IMR-90 (cell line): ENCODE results near the gene PTCHD4. TPM values are rescaled to one million over a fixed set of nuclear protein-coding genes. Genes with fewer than 3 reads are reported as not detected.

ENCODE experiments used
- ATAC-seq: fragments of 200-7000 bp; cut with Tn5 transposase; 2 replicates; pipeline ENCODE4 v1.9.1; 2020; ENCODE audit warnings: low read depth, mild to moderate bottlenecking, moderate library complexity
- BruUV-seq: library from RNA; stranded (reverse); fragments of 400-500 nt; replicated peaks from 2 replicates; lab custom pipeline; 2021; lab: Mats Ljungman, UMichigan
- CTCF ChIA-PET: fragments of 300-600 bp; formaldehyde crosslinking; extraction: SDS; loops from one replicate; lab custom pipeline; 2021; ENCODE audit warnings: antibody characterized with exemption; lab: Yijun Ruan, JAX
- POLR2A ChIA-PET: fragments of 300-600 bp; sonication (Branson Sonifier 250); formaldehyde crosslinking; loops from one replicate; lab custom pipeline; 2022; ENCODE audit warnings: antibody characterized with exemption; ENCODE audit not compliant: unreplicated experiment; lab: Charles Lee
- DNase-seq: peaks from one replicate; pipeline ENCODE4 v3.0.0; 2013
- H2AFZ ChIP-seq: replicated peaks from 2 replicates; pipeline ENCODE3; 2013; ENCODE audit warnings: low read length, mild to moderate bottlenecking; ENCODE audit not compliant: poor library complexity
- H2AK5ac ChIP-seq: 2 replicates; pipeline ENCODE4 v1.6.1; 2013; ENCODE audit warnings: low read depth, low read length, inconsistent platforms
- H2AK9ac ChIP-seq: replicated peaks from 2 replicates; pipeline ENCODE3; 2013; ENCODE audit warnings: mild to moderate bottlenecking, low read depth, low read length, moderate library complexity; ENCODE audit not compliant: poor library complexity
- H2BK120ac ChIP-seq: 2 replicates; pipeline ENCODE4 v1.6.1; 2013; ENCODE audit warnings: low read depth, low read length, inconsistent platforms
- H2BK15ac ChIP-seq: 3 replicates; pipeline ENCODE4 v1.6.1; 2013; ENCODE audit warnings: low read depth, low read length, inconsistent platforms
- H2BK20ac ChIP-seq: 2 replicates; pipeline ENCODE4 v1.6.1; 2013; ENCODE audit warnings: low read depth, mild to moderate bottlenecking, inconsistent platforms, low read length, moderate library complexity
- H2BK5ac ChIP-seq: 2 replicates; pipeline ENCODE4 v1.6.1; 2013; ENCODE audit warnings: mild to moderate bottlenecking, low read depth, low read length, inconsistent platforms; ENCODE audit not compliant: poor library complexity, severe bottlenecking
- H3K14ac ChIP-seq: replicated peaks from 2 replicates; pipeline ENCODE4 v1.6.1; 2013; ENCODE audit warnings: low read depth, low read length, inconsistent platforms
- H3K18ac ChIP-seq: 2 replicates; pipeline ENCODE4 v1.6.1; 2013; ENCODE audit warnings: low read depth, low read length, control low read depth
- H3K23ac ChIP-seq: 2 replicates; pipeline ENCODE4 v1.6.1; 2013; ENCODE audit warnings: low read depth, low read length, inconsistent platforms
- H3K27ac ChIP-seq: 2 replicates; pipeline ENCODE4 v1.5.1; 2013; ENCODE audit warnings: mild to moderate bottlenecking, control low read depth, low read length; ENCODE audit not compliant: insufficient read depth
- H3K27me3 ChIP-seq: 2 replicates; pipeline ENCODE4 v1.6.1; 2013; ENCODE audit warnings: low read length; ENCODE audit not compliant: control insufficient read depth, insufficient read depth
- H3K36me3 ChIP-seq: 2 replicates; pipeline ENCODE4 v1.6.1; 2013; ENCODE audit warnings: low read length, mixed read lengths; ENCODE audit not compliant: control insufficient read depth, insufficient read depth
- H3K4ac ChIP-seq: 2 replicates; pipeline ENCODE4 v1.6.1; 2013; ENCODE audit warnings: low read depth, low read length, inconsistent platforms
- H3K4me1 ChIP-seq: 2 replicates; pipeline ENCODE4 v1.6.1; 2013; ENCODE audit warnings: low read length, mixed read lengths; ENCODE audit not compliant: control insufficient read depth, insufficient read depth
- H3K4me2 ChIP-seq: 2 replicates; pipeline ENCODE4 v1.6.1; 2013; ENCODE audit warnings: low read depth, mild to moderate bottlenecking, control low read depth, low read length, moderate library complexity
- H3K4me3 ChIP-seq: 2 replicates; pipeline ENCODE4 v1.5.1; 2013; ENCODE audit warnings: low read depth, mild to moderate bottlenecking, control low read depth, low read length, moderate library complexity; ENCODE audit not compliant: insufficient read depth
- H3K56ac ChIP-seq: 2 replicates; pipeline ENCODE4 v1.6.1; 2013; ENCODE audit warnings: low read length, inconsistent platforms; ENCODE audit not compliant: insufficient read depth; ENCODE audit errors: extremely low read depth
- H3K79me1 ChIP-seq, 2 experiments: 2 replicates each; pipeline ENCODE4 v1.6.1; 2013; ENCODE audit warnings: low read length in 2 of 2, inconsistent platforms in 1 of 2, low read depth in 1 of 2
- H3K9ac ChIP-seq: 2 replicates; pipeline ENCODE4 v1.6.1; 2013; ENCODE audit warnings: low read depth, low read length, control low read depth
- H3K9me1 ChIP-seq: 2 replicates; pipeline ENCODE4 v1.6.1; 2013; ENCODE audit warnings: low read length, inconsistent platforms; ENCODE audit not compliant: insufficient read depth
- H3K9me3 ChIP-seq: 2 replicates; pipeline ENCODE4 v1.6.1; 2013; ENCODE audit warnings: low read length; ENCODE audit not compliant: control insufficient read depth, insufficient read depth
- H4K20me1 ChIP-seq: 2 replicates; pipeline ENCODE4 v1.6.1; 2013; ENCODE audit warnings: low read length, inconsistent platforms; ENCODE audit not compliant: insufficient read depth
- H4K5ac ChIP-seq: 2 replicates; pipeline ENCODE4 v1.6.1; 2013; ENCODE audit warnings: mild to moderate bottlenecking, low read depth, low read length, control low read depth
- H4K8ac ChIP-seq, 2 experiments: 2 replicates each; pipeline ENCODE4 v1.6.1; 2013; ENCODE audit warnings: low read depth in 2 of 2, low read length in 2 of 2, control low read depth in 1 of 2, inconsistent platforms in 1 of 2
- H4K91ac ChIP-seq: 2 replicates; pipeline ENCODE4 v1.6.1; 2013; ENCODE audit warnings: low read depth, low read length, inconsistent platforms; ENCODE audit not compliant: insufficient read depth
- BHLHE40 ChIP-seq: fragments of 150-350 bp; IDR thresholded peaks from 2 replicates; pipeline ENCODE4 v1.6.1; 2016; ENCODE audit warnings: mild to moderate bottlenecking, low read depth, low read length
- CEBPB ChIP-seq: IDR thresholded peaks from 2 replicates; pipeline ENCODE4 v1.6.1; 2012; ENCODE audit warnings: low read depth, low read length, improper control_type of control experiment
- CHD1 ChIP-seq: IDR thresholded peaks from 2 replicates; pipeline ENCODE4 v1.6.1; 2012; ENCODE audit warnings: low read depth, low read length, improper control_type of control experiment
- FOS ChIP-seq: fragments of 150-350 bp; IDR thresholded peaks from 2 replicates; pipeline ENCODE4 v1.6.1; 2016; ENCODE audit warnings: low read depth, low read length
- MAFK ChIP-seq: IDR thresholded peaks from 2 replicates; pipeline ENCODE4 v1.6.1; 2012; ENCODE audit warnings: low read depth, low read length, improper control_type of control experiment
- MAZ ChIP-seq: IDR thresholded peaks from 2 replicates; pipeline ENCODE4 v1.6.1; 2012; ENCODE audit warnings: low read depth, mild to moderate bottlenecking, low read length, improper control_type of control experiment, moderate library complexity, borderline replicate concordance
- MXI1 ChIP-seq: IDR thresholded peaks from 2 replicates; pipeline ENCODE4 v1.6.1; 2012; ENCODE audit warnings: low read depth, mild to moderate bottlenecking, low read length, moderate library complexity, borderline replicate concordance
- NFE2L2 ChIP-seq: fragments of 150-350 bp; IDR thresholded peaks from 2 replicates; pipeline ENCODE4 v1.6.1; 2016; ENCODE audit warnings: low read depth, mild to moderate bottlenecking, low read length
- POLR2A ChIP-seq: IDR thresholded peaks from 2 replicates; pipeline ENCODE4 v1.6.1; 2012; ENCODE audit warnings: mild to moderate bottlenecking, low read depth, low read length
- RAD21 ChIP-seq: IDR thresholded peaks from 2 replicates; pipeline ENCODE4 v1.6.1; 2012; ENCODE audit warnings: low read length, improper control_type of control experiment
- RCOR1 ChIP-seq: IDR thresholded peaks from 2 replicates; pipeline ENCODE4 v1.6.1; 2012; ENCODE audit warnings: mild to moderate bottlenecking, low read length, improper control_type of control experiment; ENCODE audit not compliant: insufficient replicate concordance
- RFX5 ChIP-seq: IDR thresholded peaks from 2 replicates; pipeline ENCODE4 v1.8.0; 2012; ENCODE audit warnings: low read depth, mild to moderate bottlenecking, low read length, moderate library complexity
- SMC3 ChIP-seq: fragments of 150-350 bp; IDR thresholded peaks from 2 replicates; pipeline ENCODE4 v1.6.1; 2016; ENCODE audit warnings: low read depth, mild to moderate bottlenecking, antibody characterized with exemption, low read length, moderate library complexity
- WGBS, 2 experiments: methylation state at CpG; one replicate each; pipeline versions ENCODE4 v1.1.5 to v1.1.7; 2013; ENCODE audit warnings: missing lambda C conversion rate in 2 of 2; ENCODE audit not compliant: insufficient read length in 1 of 2; ENCODE audit errors: extremely low coverage in 2 of 2; 5-methylcytosine and 5-hydroxymethylcytosine counted together
- dilution Hi-C: fragments of 300-500 bp; cut with HindIII; formaldehyde crosslinking; loops from one replicate; pipeline ENCODE4 v1.14.3; 2018; ENCODE audit warnings: low sequenced_read_pairs; ENCODE audit not compliant: unreplicated experiment
- in situ Hi-C: fragments of 300-500 bp; cut with MboI; formaldehyde crosslinking; loops from 3 replicates; pipeline ENCODE4 v1.14.3; 2019; ENCODE audit warnings: low sequenced_read_pairs, inconsistent platforms, mixed read lengths
- intact Hi-C: fragments of 100-400 bp; cut with micrococcal nuclease; formaldehyde crosslinking; loops from 2 replicates; pipeline ENCODE4 v1.10.0; 2022
- polyA plus RNA-seq, 3 experiments: library from polyadenylated mRNA; depleted of rRNA; stranded (reverse); fragments of >200 nt; gene quantifications; 2 replicates each; pipeline ENCODE4 v1.2.3, GENCODE V29; 2012; ENCODE audit warnings: low replicate concordance in 1 of 3
- total RNA-seq: library from RNA; depleted of rRNA; stranded (reverse); fragments of >200 nt; gene quantifications from 2 replicates; pipeline ENCODE4 v1.2.3, GENCODE V29; 2012
- TF ChIP-seq, protein P1 (sequence below): conservative IDR thresholded peaks from 2 replicates; pipeline ENCODE4 v1.5.1; 2012; ENCODE audit warnings: mild to moderate bottlenecking, low read depth, low read length, improper control_type of control experiment
- TF ChIP-seq, protein P2 (sequence below): fragments of 150-350 bp; IDR thresholded peaks from 2 replicates; pipeline ENCODE4 v1.6.1; 2017; ENCODE audit warnings: mild to moderate bottlenecking, antibody characterized with exemption, low read length, low read depth
- TF ChIP-seq, protein P3 (sequence below): fragments of 150-350 bp; IDR thresholded peaks from 2 replicates; pipeline ENCODE4 v1.6.1; 2016; ENCODE audit warnings: low read depth, mild to moderate bottlenecking, low read length, moderate library complexity, borderline replicate concordance

The PTCHD4 gene
- total and polyA plus RNA-seq, 2 of the 4 experiments (the other 2 are of a cell fraction): 0.53 to 0.72 TPM

DNA sequence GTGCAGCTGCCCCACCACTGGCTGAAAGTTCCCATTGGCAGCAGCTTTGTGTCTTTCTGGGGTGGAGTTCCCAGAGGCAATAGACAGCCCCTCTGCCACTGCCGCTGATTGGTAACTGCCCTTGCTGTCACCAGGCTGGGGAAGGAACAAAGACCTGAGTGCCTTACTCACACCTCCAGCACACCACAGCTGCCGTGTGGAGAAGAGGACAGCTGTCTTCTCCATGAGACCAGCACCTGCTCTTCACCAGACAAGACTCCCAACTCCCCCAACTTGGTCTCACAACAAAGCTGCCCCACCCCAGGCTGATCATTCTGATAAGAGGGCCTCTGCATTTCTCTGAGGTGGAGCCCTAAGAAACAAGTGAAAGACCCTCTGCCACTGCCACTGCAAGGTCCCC lies 39.7 kb upstream of the PTCHD4 start:
- no peak overlapping the region for H3K23ac ChIP-seq
- intact Hi-C loops (no loop called here), dilution Hi-C loops (no loop called here), in situ Hi-C loops (no loop called here)
- WGBS, 2 experiments: no CpG with 5 or more reads among the region's 2 CpGs
- ATAC-seq (no peak), DNase-seq (no peak)
- no peak overlapping the region for H4K91ac ChIP-seq
- ChIA-PET CTCF (no interaction called here), POLR2A (no interaction called here)
- H3K79me1 ChIP-seq: no peaks in the 10 kb centered on the region
- H4K20me1 ChIP-seq: no peaks in the 10 kb centered on the region
- no peak overlapping the region for H3K18ac ChIP-seq
- TF ChIP-seq MXI1 (no peak), POLR2A (no peak), RAD21 (no peak), RFX5 (no peak), BHLHE40 (no peak), CHD1 (no peak), MAZ (no peak), SMC3 (no peak), MAFK (no peak), CEBPB (no peak), RCOR1 (no peak), NFE2L2 (no peak), FOS (no peak)
- TF ChIP-seq, protein P1, sequence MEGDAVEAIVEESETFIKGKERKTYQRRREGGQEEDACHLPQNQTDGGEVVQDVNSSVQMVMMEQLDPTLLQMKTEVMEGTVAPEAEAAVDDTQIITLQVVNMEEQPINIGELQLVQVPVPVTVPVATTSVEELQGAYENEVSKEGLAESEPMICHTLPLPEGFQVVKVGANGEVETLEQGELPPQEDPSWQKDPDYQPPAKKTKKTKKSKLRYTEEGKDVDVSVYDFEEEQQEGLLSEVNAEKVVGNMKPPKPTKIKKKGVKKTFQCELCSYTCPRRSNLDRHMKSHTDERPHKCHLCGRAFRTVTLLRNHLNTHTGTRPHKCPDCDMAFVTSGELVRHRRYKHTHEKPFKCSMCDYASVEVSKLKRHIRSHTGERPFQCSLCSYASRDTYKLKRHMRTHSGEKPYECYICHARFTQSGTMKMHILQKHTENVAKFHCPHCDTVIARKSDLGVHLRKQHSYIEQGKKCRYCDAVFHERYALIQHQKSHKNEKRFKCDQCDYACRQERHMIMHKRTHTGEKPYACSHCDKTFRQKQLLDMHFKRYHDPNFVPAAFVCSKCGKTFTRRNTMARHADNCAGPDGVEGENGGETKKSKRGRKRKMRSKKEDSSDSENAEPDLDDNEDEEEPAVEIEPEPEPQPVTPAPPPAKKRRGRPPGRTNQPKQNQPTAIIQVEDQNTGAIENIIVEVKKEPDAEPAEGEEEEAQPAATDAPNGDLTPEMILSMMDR: no peak
- TF ChIP-seq, protein P2, sequence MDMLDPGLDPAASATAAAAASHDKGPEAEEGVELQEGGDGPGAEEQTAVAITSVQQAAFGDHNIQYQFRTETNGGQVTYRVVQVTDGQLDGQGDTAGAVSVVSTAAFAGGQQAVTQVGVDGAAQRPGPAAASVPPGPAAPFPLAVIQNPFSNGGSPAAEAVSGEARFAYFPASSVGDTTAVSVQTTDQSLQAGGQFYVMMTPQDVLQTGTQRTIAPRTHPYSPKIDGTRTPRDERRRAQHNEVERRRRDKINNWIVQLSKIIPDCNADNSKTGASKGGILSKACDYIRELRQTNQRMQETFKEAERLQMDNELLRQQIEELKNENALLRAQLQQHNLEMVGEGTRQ: no peak
- TF ChIP-seq, protein P3, sequence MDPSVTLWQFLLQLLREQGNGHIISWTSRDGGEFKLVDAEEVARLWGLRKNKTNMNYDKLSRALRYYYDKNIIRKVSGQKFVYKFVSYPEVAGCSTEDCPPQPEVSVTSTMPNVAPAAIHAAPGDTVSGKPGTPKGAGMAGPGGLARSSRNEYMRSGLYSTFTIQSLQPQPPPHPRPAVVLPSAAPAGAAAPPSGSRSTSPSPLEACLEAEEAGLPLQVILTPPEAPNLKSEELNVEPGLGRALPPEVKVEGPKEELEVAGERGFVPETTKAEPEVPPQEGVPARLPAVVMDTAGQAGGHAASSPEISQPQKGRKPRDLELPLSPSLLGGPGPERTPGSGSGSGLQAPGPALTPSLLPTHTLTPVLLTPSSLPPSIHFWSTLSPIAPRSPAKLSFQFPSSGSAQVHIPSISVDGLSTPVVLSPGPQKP: no peak
- no peaks in the 10 kb centered on the region for H3K4me1 ChIP-seq
- H3K4me2 ChIP-seq: no peak overlapping the region
- H3K9me1 ChIP-seq: no peaks in the 10 kb centered on the region
- H2AK5ac ChIP-seq: no peak overlapping the region
- H3K9ac ChIP-seq: no peak overlapping the region
- H4K8ac ChIP-seq: no peak overlapping the region
- no TSS peak for BruUV-seq
- H3K36me3 ChIP-seq: no peaks in the 10 kb centered on the region
- no peak overlapping the region for H2BK15ac ChIP-seq
- no peak overlapping the region for H2AK9ac ChIP-seq
- H2BK120ac ChIP-seq: no peak overlapping the region
- H3K27me3 ChIP-seq: no peaks in the 10 kb centered on the region
- H3K27ac ChIP-seq: no peak overlapping the region
- no peak overlapping the region for H3K4me3 ChIP-seq
- no peak overlapping the region for H2BK20ac ChIP-seq
- no peak overlapping the region for H2BK5ac ChIP-seq
- H4K5ac ChIP-seq: no peak overlapping the region
- H3K14ac ChIP-seq: no peak overlapping the region
- no peak overlapping the region for H2AFZ ChIP-seq
- H3K56ac ChIP-seq: no peak overlapping the region
- peaks cover 2% of the 10 kb centered on the region; the same call in 1 of the 2 replicates for H3K9me3 ChIP-seq
- no peak overlapping the region for H3K4ac ChIP-seq
